ENCODE measurements around the gene TBCEL.

Gene TBCEL

GRCh38 chr11:121067026-121067425 lies 43.1 kb downstream of the TBCEL start:
- no peak for DNase-seq

- DNase-seq, result peak; percentile 75
Measured at GRCh38 chr11:121067453-121067852, 43.6 kb downstream of the TBCEL start.

- DNase-seq, result no peak
Measured at GRCh38 chr11:121067962-121068647, 44.2 kb downstream of the TBCEL start.

- DNase-seq, result no peak
Measured at GRCh38 chr11:121068787-121069186, 44.9 kb downstream of the TBCEL start.

- DNase-seq, result no peak
Measured at GRCh38 chr11:121070951-121071845, 47.3 kb downstream of the TBCEL start.

GRCh38 chr11:121071846-121072450 lies 48.0 kb downstream of the TBCEL start:
- no peak for DNase-seq

DNA sequence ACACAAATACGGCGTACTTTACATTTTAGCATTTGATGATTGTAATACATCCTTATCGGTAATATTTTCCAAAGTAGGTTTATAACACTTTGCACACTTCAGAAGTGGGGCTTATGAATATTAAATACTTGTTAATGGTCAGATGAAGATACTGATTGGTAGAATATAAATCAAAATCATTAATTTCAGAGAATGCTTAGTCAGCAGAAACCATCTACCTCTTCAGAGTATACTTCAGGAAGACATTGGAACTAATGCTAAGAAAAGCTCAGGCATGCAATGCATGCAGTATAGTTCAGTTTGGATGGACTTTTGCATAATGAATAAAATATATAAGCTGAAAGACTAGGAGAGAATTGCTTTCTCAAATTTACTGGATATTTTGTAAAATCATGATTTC lies 57.4 kb downstream of the TBCEL start:
- DNase-seq, result no peak

GRCh38 chr11:121082219-121082618 lies 58.3 kb downstream of the TBCEL start:
- no peak for DNase-seq

DNA sequence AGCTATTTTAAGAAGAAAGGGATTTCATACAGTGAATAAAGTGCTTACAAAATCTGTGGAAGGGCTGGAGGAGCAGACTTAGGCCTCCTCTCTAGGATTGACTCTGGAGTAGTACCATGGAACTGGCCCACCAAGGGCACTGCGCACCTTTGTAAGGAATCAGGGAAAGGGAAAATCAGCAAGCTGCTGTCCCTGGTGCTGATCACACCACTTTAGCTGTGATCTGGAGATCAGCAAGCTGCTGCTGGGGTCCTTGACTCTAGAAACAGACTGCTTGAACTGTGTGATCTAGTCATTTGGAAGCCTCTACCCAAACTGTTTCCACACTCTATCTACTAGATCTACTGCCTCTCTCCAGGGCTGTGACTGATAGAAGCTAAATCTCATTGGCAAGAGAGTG lies 58.8 kb downstream of the TBCEL start:
- no peak for DNase-seq

GRCh38 chr11:121086866-121087265 lies 63.0 kb downstream of the TBCEL start:
- no peak for DNase-seq

DNA sequence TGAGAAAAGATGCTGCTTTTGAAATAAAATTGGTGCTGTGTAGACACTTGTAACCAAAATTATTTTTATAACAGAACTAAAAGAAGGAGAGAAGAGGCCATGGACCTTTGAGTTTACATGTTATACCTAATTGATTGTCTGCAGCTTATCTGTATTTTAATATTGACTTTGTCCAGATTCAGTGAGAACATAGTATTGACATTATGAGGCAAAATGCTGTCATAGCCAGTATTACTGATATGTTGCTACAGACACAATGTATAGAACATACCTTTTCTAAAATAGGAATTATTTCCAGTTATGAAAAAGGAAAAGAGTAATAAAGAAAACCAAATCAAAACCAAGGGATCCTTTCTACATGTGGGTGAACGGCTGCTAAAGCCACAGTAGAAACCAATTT lies 65.7 kb downstream of the TBCEL start:
- no peak for DNase-seq

- DNase-seq, result no peak
Measured at GRCh38 chr11:121090145-121090721, 66.3 kb downstream of the TBCEL start.

GRCh38 chr11:121091492-121092152 lies 67.7 kb downstream of the TBCEL start:
- no peak for DNase-seq

- DNase-seq, result no peak
Measured at GRCh38 chr11:121095561-121095960, 71.7 kb downstream of the TBCEL start.

GRCh38 chr11:121099364-121099763 lies 75.5 kb downstream of the TBCEL start:
- DNase-seq, result peak; percentile 25

GRCh38 chr11:121099885-121100284 lies 76.0 kb downstream of the TBCEL start:
- DNase-seq, result no peak

- DNase-seq, result no peak
Measured at GRCh38 chr11:121100943-121101342, 77.0 kb downstream of the TBCEL start, which contains the start of gene TECTA. Gene TECTA (plus strand): TSS chr11:121101243. CDS start chr11:121102666, 1,423 bp downstream.

GRCh38 chr11:121104312-121104762 lies 80.4 kb downstream of the TBCEL start:
- DNase-seq, result no peak

GRCh38 chr11:121105063-121105480 lies 81.2 kb downstream of the TBCEL start:
- no peak for DNase-seq

DNA sequence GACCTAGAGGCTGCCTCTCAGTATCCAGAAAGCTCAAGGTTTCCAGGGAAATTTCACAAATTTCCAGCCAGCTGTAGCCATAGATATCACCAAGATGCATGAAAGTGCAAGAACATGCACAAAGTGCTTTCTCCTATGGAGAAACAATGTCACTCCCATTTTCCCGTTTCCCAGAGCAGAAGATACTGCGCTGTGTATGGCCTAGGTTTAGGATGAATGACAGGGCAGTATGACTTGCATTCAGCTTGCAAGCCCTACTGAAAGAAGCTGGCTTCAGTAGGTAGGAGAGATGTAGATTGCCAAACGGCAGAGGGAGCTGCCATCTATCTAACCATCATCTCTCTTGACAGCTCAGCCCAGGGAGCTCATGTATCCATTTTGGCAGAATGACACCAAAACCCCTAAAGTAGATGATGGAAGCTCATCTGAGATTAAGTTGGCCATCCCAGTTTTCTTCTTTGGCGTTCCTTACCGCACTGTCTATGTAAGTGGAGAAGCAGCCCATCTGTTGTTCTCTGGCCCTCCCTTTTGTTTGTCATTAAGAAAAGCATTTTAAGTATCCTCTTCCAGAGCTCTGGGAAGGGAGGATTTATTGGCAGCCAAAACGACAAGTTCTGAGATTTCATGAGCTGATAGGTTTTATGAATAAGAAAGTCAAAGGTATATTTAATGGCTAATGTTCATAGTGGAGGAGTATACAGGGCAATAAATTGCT lies 81.7 kb downstream of the TBCEL start:
- no peak for DNase-seq

- DNase-seq, result peak; percentile 22
Measured at GRCh38 chr11:121106812-121107211, 82.9 kb downstream of the TBCEL start.

GRCh38 chr11:121108413-121108812 lies 84.5 kb downstream of the TBCEL start:
- DNase-seq, result no peak

All from NCI-H146 (cell line).